GM19240 (cell line): ENCODE results near the gene COL5A2.

Experiments
- DNase-seq: peaks from one replicate; pipeline ENCODE4 v3.0.0; 2011; ENCODE audit warnings: low spot score; ENCODE audit not compliant: insufficient read length

COL5A2 gene

DNA sequence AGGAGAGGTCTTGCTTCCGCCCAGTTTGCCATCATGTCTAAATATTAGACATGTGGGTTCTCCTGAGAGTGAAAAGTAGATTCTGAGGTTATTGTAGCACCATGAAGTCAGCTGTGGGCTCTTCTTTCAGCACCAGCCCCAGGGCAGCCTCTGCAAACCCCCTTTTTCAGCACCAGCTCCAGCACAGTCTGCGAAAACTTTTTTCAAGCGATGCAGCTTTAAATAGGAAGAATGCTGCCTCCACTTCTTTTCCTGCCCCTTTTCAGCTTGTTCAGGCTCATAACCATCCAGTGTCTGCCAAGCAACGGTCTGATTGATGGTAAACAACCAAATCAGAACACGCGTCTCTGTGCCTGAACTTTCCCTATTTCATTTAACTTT, at the start of gene COL5A2:
Gene COL5A2, minus strand, starts transcription at position 192 of the 381 bp plus-strand sequence. Its CDS starts 157 bp downstream, at position 35.
- no peak for DNase-seq

- no peak for DNase-seq
Measured at GRCh38 chr2:189226017-189226416, 46.5 kb upstream of the COL5A2 start.

DNA sequence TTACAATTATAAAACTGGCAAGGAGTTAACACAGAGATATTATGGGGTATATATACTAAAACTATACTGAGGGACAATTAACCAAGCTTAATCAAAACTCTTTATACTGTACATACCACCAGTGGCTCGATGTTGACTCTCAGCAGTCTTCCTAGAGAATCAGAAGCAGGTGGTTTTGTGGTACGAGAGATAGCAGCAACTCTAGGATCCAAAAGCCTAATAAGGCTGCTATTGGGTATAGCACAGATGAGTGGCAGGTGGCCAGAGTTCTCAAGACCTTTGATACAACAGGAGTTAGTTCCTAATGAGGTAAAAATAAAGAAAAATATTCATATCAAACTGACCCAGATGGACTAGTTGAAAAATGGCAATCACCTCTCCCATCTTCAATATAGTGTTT, 45.5 kb upstream of the COL5A2 start:
- no peak for DNase-seq

DNA sequence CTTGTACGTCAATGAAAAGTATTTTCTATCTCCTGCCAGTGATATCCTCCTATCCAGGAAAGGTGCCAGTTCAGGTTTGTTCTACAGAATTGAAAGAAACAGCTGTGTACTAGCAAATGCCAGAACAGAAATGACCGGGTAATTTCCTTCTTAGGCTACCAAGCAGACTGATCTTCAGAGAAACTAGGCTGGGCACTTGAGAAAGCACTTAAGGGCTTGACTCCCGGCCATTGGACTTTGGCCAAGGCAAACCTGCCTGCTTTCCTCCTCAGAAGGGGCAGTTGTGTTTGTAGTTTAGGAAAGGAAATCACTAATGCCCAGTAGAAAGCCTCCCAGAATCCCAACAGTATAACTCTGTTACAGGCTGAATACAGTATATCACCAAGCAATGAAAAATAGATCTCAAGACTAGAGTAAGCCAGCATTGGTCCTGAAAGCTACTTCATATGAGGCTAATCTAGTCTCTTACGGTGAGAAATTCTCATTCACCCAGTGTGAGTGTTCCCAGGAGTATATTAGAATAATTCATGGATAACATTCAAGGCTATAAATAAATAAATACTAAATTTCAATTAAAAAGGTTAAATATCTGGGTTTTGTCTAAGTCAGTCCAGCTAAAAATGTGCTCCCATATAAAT, 43.0 kb upstream of the COL5A2 start:
- DNase-seq: no peak

- DNase-seq: no peak
Measured at GRCh38 chr2:189221811-189222467, 42.4 kb upstream of the COL5A2 start.

DNA sequence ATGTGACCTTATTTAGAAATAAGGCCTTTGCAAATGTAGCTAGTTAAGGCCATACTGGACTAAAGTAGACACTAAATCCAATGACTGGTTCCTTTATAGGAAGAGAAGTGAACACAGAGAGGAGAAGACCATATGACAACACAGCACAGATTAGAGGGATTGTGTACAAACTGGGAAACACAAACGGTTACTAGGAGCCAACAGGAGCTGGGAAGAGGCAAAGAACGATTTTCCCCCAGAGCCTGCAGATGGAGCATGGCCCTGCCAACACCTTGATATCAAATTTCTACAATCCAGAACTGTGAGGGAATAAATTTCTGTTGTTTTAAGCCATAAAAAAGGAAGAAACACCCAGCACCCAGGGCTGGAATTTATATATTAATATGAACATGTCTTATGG, 38.7 kb upstream of the COL5A2 start:
- no peak for DNase-seq

DNA sequence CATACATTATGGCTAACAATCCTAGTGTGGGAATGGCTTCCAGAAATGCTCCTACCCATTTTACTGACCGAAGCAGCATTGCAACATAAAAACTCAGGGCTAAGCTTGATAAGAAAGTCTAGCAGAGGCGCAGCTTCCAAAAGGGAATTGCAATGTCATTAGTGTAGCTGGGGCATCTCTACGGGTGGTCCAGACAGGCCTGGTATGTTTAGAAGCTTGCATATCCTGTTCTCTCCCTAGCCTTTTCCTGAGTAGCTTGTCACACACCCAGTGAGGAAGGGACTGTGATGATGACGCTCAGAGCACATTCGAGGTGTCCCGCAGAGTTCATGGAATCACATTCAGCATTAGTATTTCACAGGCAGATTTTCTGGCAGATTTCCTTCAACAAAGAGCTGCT, 38.0 kb upstream of the COL5A2 start:
- DNase-seq: no peak

DNA sequence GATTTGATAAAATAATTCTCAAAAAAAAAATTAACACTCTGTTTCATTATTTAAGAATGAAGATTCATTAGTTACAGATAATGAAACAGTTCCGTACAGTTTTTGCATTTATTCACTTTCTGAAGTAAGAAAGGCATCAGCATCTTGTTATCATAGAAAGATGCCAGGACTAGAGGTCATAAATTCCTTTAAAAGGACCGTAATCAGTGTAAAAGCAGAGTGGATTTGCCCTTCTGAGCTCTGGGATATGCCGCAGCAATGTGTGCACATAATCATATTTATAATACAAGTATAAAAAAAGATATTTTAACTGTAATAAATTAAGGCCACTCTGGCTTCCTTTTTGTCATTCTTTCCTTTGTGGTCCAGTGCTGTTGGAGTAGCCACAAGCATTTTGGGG, 37.5 kb upstream of the COL5A2 start:
- DNase-seq: no peak

- no peak for DNase-seq
Measured at GRCh38 chr2:189214484-189214883, 34.9 kb upstream of the COL5A2 start.

DNA sequence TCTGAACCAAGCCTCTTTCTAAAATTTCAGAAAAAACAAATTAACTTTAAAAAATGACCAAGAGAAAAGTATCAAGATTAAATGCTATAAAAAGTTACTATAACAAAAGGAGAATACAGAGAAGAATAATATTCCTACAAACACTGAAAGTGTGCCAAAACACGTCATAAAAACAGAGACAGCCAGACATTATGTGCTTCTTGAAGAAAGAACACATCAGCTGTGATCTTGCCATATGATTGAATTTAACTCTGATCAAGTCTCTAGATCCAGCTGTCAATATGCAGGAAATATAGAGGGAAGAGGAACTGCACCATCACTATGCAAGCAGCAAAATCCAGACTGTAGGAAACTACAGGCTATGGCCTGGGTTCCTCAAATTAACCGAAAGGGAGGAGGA, 33.7 kb upstream of the COL5A2 start:
- DNase-seq: no peak

- no peak for DNase-seq
Measured at GRCh38 chr2:189210250-189211087, 30.9 kb upstream of the COL5A2 start.

- no peak for DNase-seq
Measured at GRCh38 chr2:189208254-189208653, 28.7 kb upstream of the COL5A2 start.

DNA sequence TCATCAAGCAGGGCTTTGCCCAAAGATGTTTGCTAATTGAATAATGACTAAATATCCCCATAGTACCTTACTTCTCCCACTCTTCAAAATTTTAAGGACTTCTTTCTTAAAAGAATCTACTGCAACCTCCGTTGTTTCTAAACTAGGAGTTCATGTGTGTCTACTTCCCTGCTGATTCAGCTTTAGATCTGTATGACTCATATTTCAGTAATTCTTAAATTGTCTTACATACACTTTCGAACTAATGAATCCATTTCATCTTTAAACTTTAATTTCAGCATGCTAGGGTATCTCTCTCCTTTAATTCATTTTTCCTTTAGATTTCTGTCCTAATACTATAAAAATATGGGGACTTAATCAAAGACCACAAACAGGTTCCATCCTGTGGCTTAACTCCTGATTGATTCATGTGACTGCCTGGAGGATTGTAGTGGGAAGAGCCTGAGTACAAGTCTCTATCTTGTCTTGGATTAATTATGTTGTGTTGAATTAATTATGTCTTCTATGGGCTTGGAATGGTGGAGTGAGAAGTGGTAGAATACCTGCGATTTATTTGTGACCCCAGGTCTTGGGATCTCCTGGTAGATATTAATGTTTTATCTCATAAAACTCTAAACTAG, 24.9 kb upstream of the COL5A2 start:
- no peak for DNase-seq

- DNase-seq: no peak
Measured at GRCh38 chr2:189203177-189203799, 23.7 kb upstream of the COL5A2 start.

GRCh38 chr2:189199797-189200196, 20.2 kb upstream of the COL5A2 start:
- DNase-seq: no peak

GRCh38 chr2:189192766-189193165, 13.2 kb upstream of the COL5A2 start:
- no peak for DNase-seq

DNA sequence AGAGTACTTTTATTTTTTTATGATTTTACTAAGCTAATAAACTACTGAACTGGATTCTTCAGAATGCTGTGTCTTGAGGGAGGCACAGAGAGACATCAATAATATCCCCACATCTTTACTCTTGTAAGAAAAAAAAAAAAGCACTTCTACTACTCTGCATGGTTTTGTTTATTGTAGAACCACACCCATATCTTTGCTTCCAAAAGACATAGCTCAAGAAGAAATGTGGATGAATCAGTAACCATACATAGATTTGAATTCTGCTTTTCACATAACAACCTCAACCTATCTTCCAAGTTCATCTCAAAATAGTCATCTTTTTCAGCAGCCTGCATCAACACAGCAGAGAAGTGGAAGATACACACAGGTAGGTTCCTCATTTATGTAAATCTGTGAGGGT, 12.2 kb upstream of the COL5A2 start:
- DNase-seq: no peak

DNA sequence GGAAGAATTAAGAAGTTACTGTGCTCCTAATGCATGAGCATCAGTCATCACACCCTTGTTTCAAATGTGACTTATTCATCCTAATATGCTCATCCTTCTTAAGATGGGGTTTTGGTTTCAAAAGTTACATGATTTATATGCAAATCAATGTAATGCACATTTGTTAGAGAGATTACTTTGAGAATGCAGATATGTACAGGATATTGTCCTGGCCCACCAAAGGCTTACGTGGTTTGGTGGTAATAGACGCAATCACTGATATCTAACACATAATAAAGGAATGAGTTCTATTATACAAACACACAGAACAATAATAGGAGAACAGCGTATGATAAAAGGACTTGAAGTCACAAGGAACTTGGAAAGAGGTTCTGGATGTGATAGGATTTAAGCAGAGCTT, 11.1 kb upstream of the COL5A2 start:
- DNase-seq: no peak

- no peak for DNase-seq
Measured at GRCh38 chr2:189188115-189188805, 8.7 kb upstream of the COL5A2 start.

- no peak for DNase-seq
Measured at GRCh38 chr2:189183170-189183569, 3.6 kb upstream of the COL5A2 start.

DNA sequence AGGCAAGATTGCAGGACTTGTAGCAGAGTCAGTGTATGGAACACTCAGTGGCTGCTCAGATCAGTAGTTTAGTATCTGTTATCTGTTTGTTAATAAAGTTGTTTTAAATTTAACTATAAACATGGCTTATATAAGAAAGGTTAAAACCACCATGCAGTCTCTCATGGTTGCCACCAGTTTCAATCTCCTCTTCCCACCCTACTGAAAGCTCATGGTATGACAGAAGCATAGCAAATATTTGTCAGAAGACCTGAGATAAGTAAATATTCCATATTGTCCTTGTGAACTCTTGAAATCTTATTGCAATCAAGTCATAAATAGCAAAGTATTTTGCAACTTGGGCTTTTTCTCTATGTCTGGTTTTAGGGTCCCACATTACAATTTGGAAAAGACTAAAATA, 2.1 kb upstream of the COL5A2 start:
- DNase-seq: no peak
